K562 (cell line): Measurements from ENCODE around the gene SLFN14. TPM values are rescaled to one million over a fixed set of nuclear protein-coding genes. Genes with fewer than 3 reads are reported as not detected.

Source experiments
- CREB3L1 ChIP-seq: fragments of 450-650 bp; IDR thresholded peaks from 2 replicates; pipeline ENCODE4 v1.6.1; 2014; ENCODE audit warnings: low read depth, mild to moderate bottlenecking, moderate library complexity, borderline replicate concordance
- ELF2 ChIP-seq: fragments of 250-450 bp; sonication (Bioruptor Pico); IDR thresholded peaks from 2 replicates; pipeline ENCODE4 v1.5.0; 2021; ENCODE audit warnings: mild to moderate bottlenecking
- ILK ChIP-seq: fragments of 450-650 bp; IDR thresholded peaks from 2 replicates; pipeline ENCODE4 v1.6.1; 2016; ENCODE audit warnings: missing genetic modification characterization, low read depth, mild to moderate bottlenecking, missing compliant biosample characterization, moderate library complexity, borderline replicate concordance
- MYNN ChIP-seq, 2 experiments: sonication (generic); formaldehyde crosslinking in 1 of 2; IDR thresholded peaks; 2 replicates each; pipeline versions ENCODE4 v1.5.0 to v1.6.1; 2016 to 2020; ENCODE audit warnings: antibody characterized with exemption in 1 of 2, missing genetic modification reagents in 1 of 2
- RHOXF2B ChIP-seq: fragments of 250-450 bp; sonication (Bioruptor Pico); conservative IDR thresholded peaks from 2 replicates; pipeline ENCODE4 v1.5.1; 2021
- ZNF140 ChIP-seq: fragments of 250-450 bp; sonication (Bioruptor Pico); IDR thresholded peaks from 2 replicates; pipeline ENCODE4 v1.8.0; 2021; ENCODE audit warnings: moderate library complexity, mild to moderate bottlenecking, inconsistent platforms
- ZNF318 ChIP-seq, 2 experiments: fragments of 450-650 bp; IDR thresholded peaks; 2 replicates each; pipeline ENCODE4 v1.6.1; 2016; ENCODE audit warnings: mild to moderate bottlenecking in 2 of 2, borderline replicate concordance in 1 of 2, low read depth in 1 of 2, moderate library complexity in 1 of 2
- ZNF407 ChIP-seq: fragments of 450-650 bp; IDR thresholded peaks from 2 replicates; pipeline ENCODE4 v1.6.1; 2016; ENCODE audit warnings: low read depth
- ZZZ3 ChIP-seq: fragments of 450-650 bp; IDR thresholded peaks from 2 replicates; pipeline ENCODE4 v1.6.1; 2016; ENCODE audit warnings: antibody characterized with exemption, mild to moderate bottlenecking, moderate library complexity
- polyA plus RNA-seq, 8 experiments: library from polyadenylated mRNA; depleted of rRNA in 4 of 8; stranded (reverse) in 5 of 8; unstranded in 3 of 8; fragments of >200 nt; fragmentation: Nextera tagmentation in 2 of 8; fragmentation: Illumina TruSeq in 1 of 8; extraction: Ambion mirVana in 2 of 8; extraction: Trizol in 1 of 8; gene quantifications; 2 replicates each; pipeline versions ENCODE4 v1.2.1 to v1.2.3, GENCODE V29; 2011 to 2014; ENCODE audit warnings: inconsistent platforms in 1 of 8, missing spikeins in 1 of 8
- total RNA-seq, 7 experiments: library from RNA; depleted of rRNA in 6 of 7; stranded (reverse); fragments of >200 nt in 6 of 7; fragmentation: Illumina TruSeq in 2 of 7; extraction: Trizol in 2 of 7; gene quantifications; 2 replicates each; pipeline versions ENCODE4 v1.2.1 to v1.2.3, GENCODE V29; 2011 to 2021; ENCODE audit warnings: low replicate concordance in 1 of 7

Gene SLFN14
- total and polyA plus RNA-seq, 9 of the 15 experiments (the other 6 are each of a cell fraction or from before 2014, with no cell fraction given): 1.3 to 4.3 (median 3.1) TPM

GRCh38 chr17:35523296-35523695 lies 37.3 kb downstream of the SLFN14 start (continued):
- TF ChIP-seq ZNF407 (no peak), ZNF140 (no peak), RHOXF2B (no peak), ZZZ3 (no peak), CREB3L1 (no peak), ELF2 (CRISPR knock-in tag) (no peak), MYNN (IDR thresholded peaks at IDR 0.05) (no peak), MYNN (CRISPR knock-in tag; IDR thresholded peaks at IDR 0.05) (no peak), ZNF318 (IDR thresholded peaks at IDR 0.05; ENCODE audit: borderline replicate concordance in 1 of 2, low read depth in 1 of 2) (no peak), ILK (tag) (no peak)
